GM12878 (cell line): Measurements from ENCODE around the gene PDIK1L. TPM values are rescaled to one million over a fixed set of nuclear protein-coding genes. Genes with fewer than 3 reads are reported as not detected.

Experiments used
- BMI1 ChIP-seq: fragments of 450-650 bp; IDR thresholded peaks from 2 replicates; pipeline ENCODE4 v1.6.1; 2016; ENCODE audit warnings: mild to moderate bottlenecking, moderate library complexity, borderline replicate concordance
- CREM ChIP-seq: IDR thresholded peaks from 2 replicates; pipeline ENCODE4 v1.6.1; 2014; ENCODE audit warnings: antibody characterized with exemption, low read depth
- NRF1 ChIP-seq: conservative IDR thresholded peaks from 2 replicates; pipeline ENCODE4 v1.6.1; 2011; ENCODE audit warnings: mild to moderate bottlenecking, low read depth, low read length, improper control_type of control experiment
- POU2F2 ChIP-seq: IDR thresholded peaks from 3 replicates; pipeline ENCODE4 v1.6.1; 2011; ENCODE audit warnings: low read depth, mild to moderate bottlenecking, low read length, borderline replicate concordance
- RFX5 ChIP-seq: IDR thresholded peaks from 2 replicates; pipeline ENCODE4 v1.6.1; 2011; ENCODE audit warnings: low read depth, low read length, improper control_type of control experiment
- SRF ChIP-seq, 2 experiments: IDR thresholded peaks; 2 replicates each; pipeline ENCODE4 v1.6.1; 2011; ENCODE audit warnings: low read depth in 2 of 2, low read length in 2 of 2, mild to moderate bottlenecking in 1 of 2, moderate library complexity in 1 of 2
- TCF3 ChIP-seq: IDR thresholded peaks from 2 replicates; pipeline ENCODE4 v1.6.1; 2012; ENCODE audit warnings: low read depth, mild to moderate bottlenecking, low read length, borderline replicate concordance; ENCODE audit not compliant: insufficient read depth
- YBX1 ChIP-seq: fragments of 450-650 bp; IDR thresholded peaks from 2 replicates; pipeline ENCODE4 v1.6.1; 2016; ENCODE audit warnings: antibody characterized with exemption
- ZNF384 ChIP-seq: IDR thresholded peaks from 2 replicates; pipeline ENCODE4 v1.6.1; 2012; ENCODE audit warnings: low read depth, mild to moderate bottlenecking, low read length, improper control_type of control experiment, borderline replicate concordance
- polyA plus RNA-seq, 11 experiments: library from polyadenylated mRNA; depleted of rRNA in 4 of 11; unstranded in 6 of 11; stranded (reverse) in 5 of 11; fragments of >200 nt; fragmentation: Nextera tagmentation in 4 of 11; fragmentation: Illumina TruSeq in 1 of 11; extraction: Ambion mirVana in 4 of 11; extraction: Trizol in 1 of 11; gene quantifications; 1 replicate in 1 of 11; 2 replicates in 10 of 11; pipeline versions ENCODE4 v1.2.1 to v1.2.3, GENCODE V29; 2011 to 2016; ENCODE audit warnings: inconsistent platforms in 2 of 11, missing spikeins in 2 of 11, low read depth in 1 of 11
- total RNA-seq, 4 experiments: library from RNA; depleted of rRNA in 3 of 4; stranded (reverse); fragments of >200 nt in 3 of 4; fragmentation: Illumina TruSeq in 1 of 4; extraction: Trizol in 1 of 4; gene quantifications; 2 replicates each; pipeline versions ENCODE4 v1.2.1 to v1.2.3, GENCODE V29; 2013 to 2021
- TF ChIP-seq, protein P1 (sequence below): fragments of 450-650 bp; IDR thresholded peaks from 2 replicates; pipeline ENCODE4 v1.6.1; 2017; ENCODE audit warnings: low read depth, mild to moderate bottlenecking, moderate library complexity
- TF ChIP-seq, protein P2 (sequence below): IDR thresholded peaks from 2 replicates; pipeline ENCODE4 v1.6.1; 2012; ENCODE audit warnings: low read depth, low read length, improper control_type of control experiment
- TF ChIP-seq, protein P3 (sequence below): fragments of 450-650 bp; IDR thresholded peaks from 2 replicates; pipeline ENCODE4 v1.6.1; 2018; ENCODE audit warnings: borderline replicate concordance, mild to moderate bottlenecking; ENCODE audit not compliant: partially characterized antibody
- TF ChIP-seq, protein P4 (sequence below): fragments of 450-650 bp; IDR thresholded peaks from 2 replicates; pipeline ENCODE4 v1.6.1; 2017; ENCODE audit warnings: mild to moderate bottlenecking, moderate library complexity
- TF ChIP-seq, protein P5 (sequence below): fragments of 450-650 bp; conservative IDR thresholded peaks from 2 replicates; pipeline ENCODE4 v1.6.1; 2017; ENCODE audit warnings: mild to moderate bottlenecking, moderate library complexity

The PDIK1L gene
- total and polyA plus RNA-seq, 10 of the 15 experiments (the other 5 are each of a cell fraction or from before 2014, with no cell fraction given) = 4.0 to 15.9 (median 10.5) TPM

DNA sequence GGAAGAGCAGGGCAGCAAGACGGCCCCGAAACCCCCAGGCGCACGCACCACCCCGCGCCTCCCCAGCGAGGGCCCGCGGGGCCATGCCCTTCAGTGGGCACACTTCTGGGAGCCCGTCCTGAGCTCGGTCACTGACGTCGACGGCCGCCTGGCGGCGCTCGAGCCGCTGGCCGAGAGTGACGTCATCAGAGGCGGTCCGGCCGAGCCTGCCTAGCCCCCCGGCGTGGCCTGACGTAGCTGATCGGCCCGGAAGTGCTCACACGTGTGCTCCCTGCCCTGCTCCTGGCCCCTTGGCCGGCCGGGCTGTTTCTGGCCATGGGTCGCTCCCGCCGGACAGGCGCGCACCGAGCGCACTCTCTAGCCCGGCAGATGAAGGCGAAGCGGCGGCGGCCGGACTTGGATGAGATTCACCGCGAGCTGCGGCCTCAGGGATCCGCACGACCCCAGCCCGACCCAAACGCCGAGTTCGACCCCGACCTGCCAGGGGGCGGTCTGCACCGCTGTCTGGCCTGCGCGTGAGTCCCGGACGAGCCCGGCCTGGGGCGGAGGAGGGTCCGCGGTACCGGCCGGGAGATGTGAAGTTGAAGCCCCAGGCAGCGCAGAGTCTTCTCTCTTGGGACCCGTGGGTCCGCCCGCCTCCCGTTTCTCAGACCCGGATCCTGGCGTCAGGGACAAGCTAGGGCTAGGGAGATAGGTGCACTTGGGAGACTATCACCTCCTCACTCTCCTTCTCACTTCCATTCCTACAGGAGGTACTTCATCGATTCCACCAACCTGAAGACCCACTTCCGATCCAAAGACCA, 58.2 kb downstream of the PDIK1L start, which contains the start of gene ZNF593 (continued):
- TF ChIP-seq RFX5 = peak; percentile 82; the same call in 1 of the 2 replicates
- peak; percentile 99 for TF ChIP-seq CREM
- TF ChIP-seq NRF1 = no peak
- TF ChIP-seq, protein P1, sequence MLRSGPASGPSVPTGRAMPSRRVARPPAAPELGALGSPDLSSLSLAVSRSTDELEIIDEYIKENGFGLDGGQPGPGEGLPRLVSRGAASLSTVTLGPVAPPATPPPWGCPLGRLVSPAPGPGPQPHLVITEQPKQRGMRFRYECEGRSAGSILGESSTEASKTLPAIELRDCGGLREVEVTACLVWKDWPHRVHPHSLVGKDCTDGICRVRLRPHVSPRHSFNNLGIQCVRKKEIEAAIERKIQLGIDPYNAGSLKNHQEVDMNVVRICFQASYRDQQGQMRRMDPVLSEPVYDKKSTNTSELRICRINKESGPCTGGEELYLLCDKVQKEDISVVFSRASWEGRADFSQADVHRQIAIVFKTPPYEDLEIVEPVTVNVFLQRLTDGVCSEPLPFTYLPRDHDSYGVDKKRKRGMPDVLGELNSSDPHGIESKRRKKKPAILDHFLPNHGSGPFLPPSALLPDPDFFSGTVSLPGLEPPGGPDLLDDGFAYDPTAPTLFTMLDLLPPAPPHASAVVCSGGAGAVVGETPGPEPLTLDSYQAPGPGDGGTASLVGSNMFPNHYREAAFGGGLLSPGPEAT = no peak
- TF ChIP-seq, protein P2, sequence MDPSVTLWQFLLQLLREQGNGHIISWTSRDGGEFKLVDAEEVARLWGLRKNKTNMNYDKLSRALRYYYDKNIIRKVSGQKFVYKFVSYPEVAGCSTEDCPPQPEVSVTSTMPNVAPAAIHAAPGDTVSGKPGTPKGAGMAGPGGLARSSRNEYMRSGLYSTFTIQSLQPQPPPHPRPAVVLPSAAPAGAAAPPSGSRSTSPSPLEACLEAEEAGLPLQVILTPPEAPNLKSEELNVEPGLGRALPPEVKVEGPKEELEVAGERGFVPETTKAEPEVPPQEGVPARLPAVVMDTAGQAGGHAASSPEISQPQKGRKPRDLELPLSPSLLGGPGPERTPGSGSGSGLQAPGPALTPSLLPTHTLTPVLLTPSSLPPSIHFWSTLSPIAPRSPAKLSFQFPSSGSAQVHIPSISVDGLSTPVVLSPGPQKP = peak; percentile 92
- no peak for TF ChIP-seq ZNF384
- TF ChIP-seq, protein P3, sequence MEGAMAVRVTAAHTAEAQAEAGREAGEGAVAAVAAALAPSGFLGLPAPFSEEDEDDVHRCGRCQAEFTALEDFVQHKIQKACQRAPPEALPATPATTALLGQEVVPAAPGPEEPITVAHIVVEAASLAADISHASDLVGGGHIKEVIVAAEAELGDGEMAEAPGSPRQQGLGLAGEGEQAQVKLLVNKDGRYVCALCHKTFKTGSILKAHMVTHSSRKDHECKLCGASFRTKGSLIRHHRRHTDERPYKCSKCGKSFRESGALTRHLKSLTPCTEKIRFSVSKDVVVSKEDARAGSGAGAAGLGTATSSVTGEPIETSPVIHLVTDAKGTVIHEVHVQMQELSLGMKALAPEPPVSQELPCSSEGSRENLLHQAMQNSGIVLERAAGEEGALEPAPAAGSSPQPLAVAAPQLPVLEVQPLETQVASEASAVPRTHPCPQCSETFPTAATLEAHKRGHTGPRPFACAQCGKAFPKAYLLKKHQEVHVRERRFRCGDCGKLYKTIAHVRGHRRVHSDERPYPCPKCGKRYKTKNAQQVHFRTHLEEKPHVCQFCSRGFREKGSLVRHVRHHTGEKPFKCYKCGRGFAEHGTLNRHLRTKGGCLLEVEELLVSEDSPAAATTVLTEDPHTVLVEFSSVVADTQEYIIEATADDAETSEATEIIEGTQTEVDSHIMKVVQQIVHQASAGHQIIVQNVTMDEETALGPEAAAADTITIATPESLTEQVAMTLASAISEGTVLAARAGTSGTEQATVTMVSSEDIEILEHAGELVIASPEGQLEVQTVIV = peak; percentile 76
- TF ChIP-seq SRF (IDR thresholded peaks at IDR 0.05; ENCODE audit: low read depth in 2 of 2, low read length in 2 of 2) = 0 out of 4 replicates have a peak, but pooled peaks of 1 of the 2 experiments have one; percentile 41
- TF ChIP-seq, protein P4, sequence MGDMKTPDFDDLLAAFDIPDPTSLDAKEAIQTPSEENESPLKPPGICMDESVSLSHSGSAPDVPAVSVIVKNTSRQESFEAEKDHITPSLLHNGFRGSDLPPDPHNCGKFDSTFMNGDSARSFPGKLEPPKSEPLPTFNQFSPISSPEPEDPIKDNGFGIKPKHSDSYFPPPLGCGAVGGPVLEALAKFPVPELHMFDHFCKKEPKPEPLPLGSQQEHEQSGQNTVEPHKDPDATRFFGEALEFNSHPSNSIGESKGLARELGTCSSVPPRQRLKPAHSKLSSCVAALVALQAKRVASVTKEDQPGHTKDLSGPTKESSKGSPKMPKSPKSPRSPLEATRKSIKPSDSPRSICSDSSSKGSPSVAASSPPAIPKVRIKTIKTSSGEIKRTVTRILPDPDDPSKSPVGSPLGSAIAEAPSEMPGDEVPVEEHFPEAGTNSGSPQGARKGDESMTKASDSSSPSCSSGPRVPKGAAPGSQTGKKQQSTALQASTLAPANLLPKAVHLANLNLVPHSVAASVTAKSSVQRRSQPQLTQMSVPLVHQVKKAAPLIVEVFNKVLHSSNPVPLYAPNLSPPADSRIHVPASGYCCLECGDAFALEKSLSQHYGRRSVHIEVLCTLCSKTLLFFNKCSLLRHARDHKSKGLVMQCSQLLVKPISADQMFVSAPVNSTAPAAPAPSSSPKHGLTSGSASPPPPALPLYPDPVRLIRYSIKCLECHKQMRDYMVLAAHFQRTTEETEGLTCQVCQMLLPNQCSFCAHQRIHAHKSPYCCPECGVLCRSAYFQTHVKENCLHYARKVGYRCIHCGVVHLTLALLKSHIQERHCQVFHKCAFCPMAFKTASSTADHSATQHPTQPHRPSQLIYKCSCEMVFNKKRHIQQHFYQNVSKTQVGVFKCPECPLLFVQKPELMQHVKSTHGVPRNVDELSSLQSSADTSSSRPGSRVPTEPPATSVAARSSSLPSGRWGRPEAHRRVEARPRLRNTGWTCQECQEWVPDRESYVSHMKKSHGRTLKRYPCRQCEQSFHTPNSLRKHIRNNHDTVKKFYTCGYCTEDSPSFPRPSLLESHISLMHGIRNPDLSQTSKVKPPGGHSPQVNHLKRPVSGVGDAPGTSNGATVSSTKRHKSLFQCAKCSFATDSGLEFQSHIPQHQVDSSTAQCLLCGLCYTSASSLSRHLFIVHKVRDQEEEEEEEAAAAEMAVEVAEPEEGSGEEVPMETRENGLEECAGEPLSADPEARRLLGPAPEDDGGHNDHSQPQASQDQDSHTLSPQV = no peak; the same call in 1 of the 2 replicates
- no peak for TF ChIP-seq BMI1
- TF ChIP-seq POU2F2 = 0 out of 3 replicates have a peak, but pooled peaks have one; percentile 31
- TF ChIP-seq TCF3 = no peak
- no peak for TF ChIP-seq YBX1
- TF ChIP-seq, protein P5, sequence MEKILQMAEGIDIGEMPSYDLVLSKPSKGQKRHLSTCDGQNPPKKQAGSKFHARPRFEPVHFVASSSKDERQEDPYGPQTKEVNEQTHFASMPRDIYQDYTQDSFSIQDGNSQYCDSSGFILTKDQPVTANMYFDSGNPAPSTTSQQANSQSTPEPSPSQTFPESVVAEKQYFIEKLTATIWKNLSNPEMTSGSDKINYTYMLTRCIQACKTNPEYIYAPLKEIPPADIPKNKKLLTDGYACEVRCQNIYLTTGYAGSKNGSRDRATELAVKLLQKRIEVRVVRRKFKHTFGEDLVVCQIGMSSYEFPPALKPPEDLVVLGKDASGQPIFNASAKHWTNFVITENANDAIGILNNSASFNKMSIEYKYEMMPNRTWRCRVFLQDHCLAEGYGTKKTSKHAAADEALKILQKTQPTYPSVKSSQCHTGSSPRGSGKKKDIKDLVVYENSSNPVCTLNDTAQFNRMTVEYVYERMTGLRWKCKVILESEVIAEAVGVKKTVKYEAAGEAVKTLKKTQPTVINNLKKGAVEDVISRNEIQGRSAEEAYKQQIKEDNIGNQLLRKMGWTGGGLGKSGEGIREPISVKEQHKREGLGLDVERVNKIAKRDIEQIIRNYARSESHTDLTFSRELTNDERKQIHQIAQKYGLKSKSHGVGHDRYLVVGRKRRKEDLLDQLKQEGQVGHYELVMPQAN = peak; percentile 95
